GM21381 (cell line): ENCODE data around the gene SLC19A1.

Experiments used
- ATAC-seq: cut with Tn5 transposase; IDR thresholded peaks from one replicate; pipeline ENCODE4 v1.9.1; 2021; ENCODE audit warnings: mild to moderate bottlenecking, moderate library complexity; ENCODE audit not compliant: unreplicated experiment

The SLC19A1 gene

GRCh38 chr21:45558044-45558721, 15.9 kb upstream of the SLC19A1 start:
- no peak for ATAC-seq

GRCh38 chr21:45557616-45558043, 15.4 kb upstream of the SLC19A1 start:
- no peak for ATAC-seq

GRCh38 chr21:45556645-45557615, 14.7 kb upstream of the SLC19A1 start:
- no peak for ATAC-seq

- ATAC-seq, result no peak
Observed at GRCh38 chr21:45556302-45556644, 14.0 kb upstream of the SLC19A1 start.

- ATAC-seq, result no peak
Observed at GRCh38 chr21:45555557-45556301, 13.5 kb upstream of the SLC19A1 start.

GRCh38 chr21:45555251-45555556, 13.0 kb upstream of the SLC19A1 start:
- no peak for ATAC-seq

- ATAC-seq, result peak; percentile 63
Observed at GRCh38 chr21:45554477-45555175, 12.4 kb upstream of the SLC19A1 start.

GRCh38 chr21:45552696-45553391, 10.6 kb upstream of the SLC19A1 start:
- no peak for ATAC-seq

GRCh38 chr21:45551783-45552695, 9.8 kb upstream of the SLC19A1 start:
- ATAC-seq, result no peak

GRCh38 chr21:45551316-45551715, 9.1 kb upstream of the SLC19A1 start:
- ATAC-seq, result no peak

GRCh38 chr21:45550522-45551210, 8.4 kb upstream of the SLC19A1 start:
- ATAC-seq, result no peak

GRCh38 chr21:45549626-45550463, 7.6 kb upstream of the SLC19A1 start:
- no peak for ATAC-seq

GRCh38 chr21:45548711-45549491, 6.7 kb upstream of the SLC19A1 start:
- no peak for ATAC-seq

GRCh38 chr21:45547545-45547900, 5.3 kb upstream of the SLC19A1 start:
- ATAC-seq, result no peak

- ATAC-seq, result no peak
Observed at GRCh38 chr21:45546636-45547544, 4.7 kb upstream of the SLC19A1 start.
